Measurements from ENCODE around the gene ATP8B3.

GRCh38 chr19:1826557-1827521 lies 14.8 kb upstream of the ATP8B3 start:
- TF ChIP-seq GATA2 (IDR thresholded peaks at IDR 0.05; ENCODE audit: low read depth, low read length), result no peak
- TF ChIP-seq GATA3 (IDR thresholded peaks at IDR 0.05; ENCODE audit: low read depth, low read length), result no peak

All from SH-SY5Y (cell line).